HG02970 (cell line): Measurements from ENCODE around the gene SLCO3A1.

Experiments used
- ATAC-seq: cut with Tn5 transposase; IDR thresholded peaks from one replicate; pipeline ENCODE4 v1.9.1; 2021; ENCODE audit warnings: mild to moderate bottlenecking, moderate library complexity, moderate number of reproducible peaks; ENCODE audit not compliant: unreplicated experiment, low FRiP score

SLCO3A1 gene

DNA sequence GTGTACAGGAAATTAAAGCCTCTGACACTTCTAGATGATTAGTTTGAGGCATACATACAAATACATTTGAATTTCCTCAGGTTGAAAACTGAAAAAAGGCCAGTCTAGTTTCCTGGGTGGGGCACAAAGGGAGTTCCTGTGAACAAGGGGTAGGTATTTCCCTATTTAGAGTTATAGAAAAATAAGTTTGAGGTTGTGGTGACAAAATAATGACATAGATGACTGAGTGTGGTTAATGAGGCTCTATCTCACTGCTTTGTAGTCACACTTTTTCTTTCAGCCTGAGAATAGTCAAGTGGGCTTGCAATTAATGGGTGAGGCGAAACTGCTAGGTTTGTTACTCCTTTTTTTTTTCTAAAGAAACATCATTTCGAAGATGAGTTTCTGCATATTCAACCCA is 4.3 kb downstream of the SLCO3A1 start:
- ATAC-seq = peak; percentile 57

DNA sequence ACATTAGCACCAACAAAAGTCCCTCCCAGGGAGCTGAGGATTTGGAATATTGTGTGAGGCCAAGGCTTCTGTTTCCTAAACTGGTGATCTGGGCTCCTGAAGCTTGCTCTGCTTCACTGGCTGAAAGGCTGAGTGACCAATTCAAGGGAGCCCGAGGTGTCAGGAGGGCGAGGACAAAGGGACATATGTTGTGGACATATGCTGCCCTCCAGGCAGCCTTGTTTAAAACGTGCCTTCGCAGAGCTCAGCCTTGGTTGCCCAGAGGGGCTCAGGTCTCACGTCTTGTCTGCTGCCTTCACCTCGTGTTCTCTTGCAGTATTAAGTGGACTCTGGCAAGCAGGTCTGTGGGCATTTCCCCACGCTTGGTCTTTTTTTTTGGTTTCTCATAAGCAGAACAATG is 7.0 kb downstream of the SLCO3A1 start:
- ATAC-seq = no peak

DNA sequence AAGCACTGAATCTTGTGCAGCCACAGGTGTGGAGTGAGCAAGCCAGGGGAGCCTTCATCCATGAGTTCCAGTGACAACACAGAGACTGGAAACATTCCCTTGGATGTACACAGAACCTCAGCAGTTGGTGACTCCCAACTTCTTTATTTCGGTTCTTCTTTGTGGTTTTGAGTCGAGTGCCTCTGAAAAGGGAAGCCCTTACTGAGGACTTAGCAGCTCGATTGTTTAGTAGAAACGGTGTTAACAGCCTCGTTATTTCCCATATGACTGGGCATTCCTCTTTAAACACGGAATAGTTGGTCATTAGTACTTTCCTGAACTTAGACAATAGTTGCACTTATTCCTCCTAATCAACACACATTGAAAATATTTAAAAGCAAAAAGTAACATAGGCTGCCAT is 7.7 kb downstream of the SLCO3A1 start:
- ATAC-seq = no peak

GRCh38 chr15:91862891-91863504 is 9.5 kb downstream of the SLCO3A1 start:
- no peak for ATAC-seq

GRCh38 chr15:91863621-91864255 is 10.2 kb downstream of the SLCO3A1 start:
- no peak for ATAC-seq

- peak; percentile 58 for ATAC-seq
Measured at GRCh38 chr15:91864664-91865063, 11.2 kb downstream of the SLCO3A1 start.

GRCh38 chr15:91865486-91865885 is 12.0 kb downstream of the SLCO3A1 start:
- no peak for ATAC-seq

DNA sequence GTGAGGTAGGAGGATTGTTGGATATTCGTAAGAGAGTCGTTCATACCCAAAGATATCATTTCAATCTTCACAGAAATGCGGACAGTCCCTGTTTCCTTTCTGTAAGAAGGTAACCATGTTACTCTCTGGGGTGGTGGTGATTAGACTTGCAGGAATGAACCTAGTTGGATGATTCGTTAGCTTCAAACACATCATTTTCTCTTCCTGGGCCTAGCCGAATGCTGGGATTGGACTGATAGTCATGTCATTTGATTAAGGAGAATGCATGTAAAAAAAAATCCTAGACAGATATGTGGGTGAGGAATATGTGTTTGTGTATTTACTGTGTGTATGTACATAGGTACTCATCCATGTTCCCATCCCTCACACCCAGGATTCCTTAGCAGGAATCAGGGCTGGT is 12.4 kb downstream of the SLCO3A1 start:
- ATAC-seq = no peak

DNA sequence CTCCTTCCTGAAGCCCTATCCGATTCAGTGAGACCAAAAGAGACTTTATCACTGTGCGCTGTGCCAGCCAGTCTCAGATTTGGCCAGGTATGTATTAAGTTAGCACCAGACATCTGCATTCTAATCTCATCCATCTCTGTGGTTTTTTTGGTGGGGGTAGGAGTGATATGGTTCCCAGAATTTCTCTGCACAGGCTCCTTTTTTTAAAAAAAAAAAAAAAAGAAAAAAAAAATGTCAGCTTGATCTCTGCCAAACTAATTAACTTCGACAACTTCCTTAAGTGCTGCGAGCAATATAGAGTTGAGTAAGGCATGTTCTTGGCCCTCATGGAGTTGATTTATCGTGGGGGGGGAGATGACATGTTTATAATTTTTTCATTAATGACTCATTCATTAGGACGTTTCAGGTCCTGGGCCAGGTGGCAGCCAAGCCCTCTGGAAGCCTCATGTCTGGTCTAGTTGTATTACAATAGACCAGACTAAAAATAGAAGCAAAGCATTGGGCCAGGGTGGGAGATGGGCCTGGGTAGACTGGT is 12.9 kb downstream of the SLCO3A1 start:
- ATAC-seq = no peak

DNA sequence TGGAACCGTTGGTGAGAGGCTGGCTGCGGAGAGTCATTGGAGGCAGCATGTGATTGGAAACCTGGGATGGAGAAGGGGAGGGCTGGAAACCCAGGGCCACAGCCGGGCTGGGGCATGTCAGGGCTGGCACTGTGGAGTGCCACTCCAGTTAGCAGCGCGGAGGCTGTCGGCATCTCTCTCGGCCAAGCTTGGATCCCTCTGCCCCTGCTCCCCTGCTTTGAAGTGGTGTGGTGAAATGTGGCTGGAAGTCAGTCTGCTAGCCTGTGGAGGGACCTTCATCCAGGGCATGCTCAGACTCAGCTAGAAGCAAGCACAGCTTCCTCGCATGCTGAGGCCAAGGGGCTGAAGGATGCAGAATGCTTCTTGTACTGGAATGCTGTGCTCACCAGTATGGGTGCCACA is 13.5 kb downstream of the SLCO3A1 start:
- ATAC-seq = no peak

DNA sequence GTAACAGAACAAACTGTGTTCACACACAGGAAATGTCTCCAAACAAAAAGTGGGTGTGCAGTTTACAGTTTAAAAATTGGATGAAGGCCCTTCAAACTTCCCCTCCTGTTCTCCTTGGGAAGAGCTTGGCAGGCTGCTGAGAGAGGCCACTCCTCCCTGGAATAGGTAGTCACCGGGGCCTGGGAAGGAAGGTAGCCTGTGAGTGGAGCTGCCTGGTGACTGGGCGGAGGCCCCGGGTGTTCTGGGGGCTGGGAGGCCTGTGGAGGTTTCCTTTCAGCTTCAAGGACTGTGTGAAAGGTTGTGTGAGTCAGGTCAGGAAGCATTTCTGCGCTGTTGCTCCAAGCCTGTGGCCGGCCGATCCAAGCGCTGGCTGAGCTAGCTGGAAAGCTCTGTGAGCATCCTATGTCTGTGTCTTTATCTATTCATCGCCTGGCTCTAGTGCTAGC is 14.1 kb downstream of the SLCO3A1 start:
- no peak for ATAC-seq

GRCh38 chr15:91870876-91871537 is 17.5 kb downstream of the SLCO3A1 start:
- ATAC-seq = no peak

DNA sequence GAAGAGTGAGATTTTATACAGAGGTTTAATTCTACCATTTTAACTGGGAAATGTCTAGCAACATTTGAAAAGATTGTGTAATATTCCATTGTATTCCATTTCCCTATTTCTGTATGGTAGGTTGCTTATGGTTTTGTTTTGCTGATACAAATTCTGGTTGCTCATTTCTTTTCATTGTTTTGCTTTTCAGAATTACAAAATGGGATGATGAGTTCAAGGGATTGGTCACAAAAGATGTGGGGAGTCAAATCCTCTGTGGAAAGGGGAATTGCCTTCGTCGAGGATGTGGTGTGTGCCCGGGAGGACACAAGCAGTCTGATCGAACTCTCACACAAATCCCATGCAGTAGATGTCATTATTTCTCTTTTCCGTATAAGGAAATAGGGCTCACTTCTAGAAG is 18.3 kb downstream of the SLCO3A1 start:
- ATAC-seq = no peak

GRCh38 chr15:91872356-91873137 is 19.0 kb downstream of the SLCO3A1 start:
- ATAC-seq = no peak

DNA sequence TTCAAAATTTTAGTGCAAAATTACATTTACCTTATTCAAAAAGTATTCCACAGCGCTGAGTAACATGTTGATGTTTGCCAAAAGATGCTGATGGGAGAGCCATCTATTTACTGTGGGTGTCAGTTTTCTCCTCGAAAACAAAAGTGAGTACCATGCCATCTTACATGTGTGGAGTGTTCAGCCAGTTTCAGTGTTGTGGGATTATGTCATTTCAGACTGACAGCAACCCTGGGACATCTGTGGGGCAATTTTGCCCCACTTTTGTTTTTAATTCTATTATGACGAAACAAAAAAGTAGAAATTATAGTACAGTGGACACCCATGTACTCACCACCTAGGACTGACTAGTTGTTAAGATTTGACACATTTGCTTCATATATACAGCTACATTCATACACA is 19.6 kb downstream of the SLCO3A1 start:
- ATAC-seq = no peak

DNA sequence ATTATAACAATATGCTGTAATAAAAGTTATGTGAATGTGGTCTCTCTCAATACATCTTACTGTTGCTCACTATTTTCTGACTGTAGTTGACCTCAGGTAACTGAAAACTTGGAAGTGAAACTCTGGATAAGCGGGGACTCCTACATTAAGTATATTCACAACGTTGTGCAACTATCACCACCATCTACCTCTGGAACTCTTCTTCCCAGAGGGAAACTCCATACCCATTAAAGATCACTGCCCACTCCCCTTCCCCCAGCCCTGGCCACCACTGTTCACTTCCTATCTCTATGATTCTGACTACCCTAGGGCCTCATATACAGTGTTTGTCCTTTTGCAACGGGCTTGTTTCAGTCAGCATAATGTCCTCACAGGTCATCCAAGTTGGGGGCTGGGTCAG is 20.7 kb downstream of the SLCO3A1 start:
- no peak for ATAC-seq

- ATAC-seq = no peak
Measured at GRCh38 chr15:91874992-91875660, 21.6 kb downstream of the SLCO3A1 start.

- ATAC-seq = no peak
Measured at GRCh38 chr15:91876187-91876586, 22.7 kb downstream of the SLCO3A1 start.

DNA sequence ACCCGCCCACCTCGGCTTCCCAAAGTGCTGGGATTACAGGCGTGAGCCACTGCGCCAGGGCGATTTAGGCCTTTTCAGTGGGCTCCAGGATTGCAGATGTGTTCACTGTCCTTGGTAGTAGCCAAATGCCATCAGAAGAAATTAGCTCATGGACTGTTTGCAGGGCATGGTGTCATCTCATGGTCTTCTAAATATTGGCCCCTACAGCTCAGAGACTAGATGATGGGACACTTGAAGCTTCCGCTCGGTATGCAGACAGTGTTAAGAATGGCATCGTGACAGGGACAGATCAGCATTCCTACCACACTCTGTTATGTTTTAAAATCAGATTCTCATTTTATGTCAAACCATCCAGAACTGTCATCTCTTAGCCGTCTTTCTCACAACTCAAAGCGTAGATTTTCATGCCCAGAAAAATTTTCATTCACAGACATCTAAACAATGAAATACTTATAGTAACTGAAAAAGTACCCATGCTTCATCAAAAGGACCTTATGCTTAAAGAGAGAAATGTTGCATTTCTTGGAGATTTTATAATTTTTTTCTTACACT is 24.9 kb downstream of the SLCO3A1 start:
- no peak for ATAC-seq

DNA sequence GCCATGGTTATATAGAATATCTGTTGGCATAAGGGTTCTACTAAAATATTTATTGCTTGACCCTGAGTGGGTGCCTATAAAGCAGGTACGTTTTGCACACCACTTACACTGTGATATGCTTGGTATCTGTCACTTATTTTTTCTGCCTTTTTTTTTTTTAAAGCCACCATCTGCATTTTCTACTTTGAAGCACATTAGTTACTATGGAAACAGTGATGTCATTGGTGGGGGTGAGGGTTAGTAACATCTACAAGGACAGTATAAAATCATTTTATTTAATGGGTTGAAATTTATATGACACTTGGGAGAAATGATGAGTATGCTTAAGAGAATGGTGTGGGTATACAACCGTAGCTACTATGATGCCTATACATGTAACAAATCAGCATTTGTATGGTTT is 25.6 kb downstream of the SLCO3A1 start:
- no peak for ATAC-seq
